ENCODE data around the gene KLF13.

Gene KLF13

DNA sequence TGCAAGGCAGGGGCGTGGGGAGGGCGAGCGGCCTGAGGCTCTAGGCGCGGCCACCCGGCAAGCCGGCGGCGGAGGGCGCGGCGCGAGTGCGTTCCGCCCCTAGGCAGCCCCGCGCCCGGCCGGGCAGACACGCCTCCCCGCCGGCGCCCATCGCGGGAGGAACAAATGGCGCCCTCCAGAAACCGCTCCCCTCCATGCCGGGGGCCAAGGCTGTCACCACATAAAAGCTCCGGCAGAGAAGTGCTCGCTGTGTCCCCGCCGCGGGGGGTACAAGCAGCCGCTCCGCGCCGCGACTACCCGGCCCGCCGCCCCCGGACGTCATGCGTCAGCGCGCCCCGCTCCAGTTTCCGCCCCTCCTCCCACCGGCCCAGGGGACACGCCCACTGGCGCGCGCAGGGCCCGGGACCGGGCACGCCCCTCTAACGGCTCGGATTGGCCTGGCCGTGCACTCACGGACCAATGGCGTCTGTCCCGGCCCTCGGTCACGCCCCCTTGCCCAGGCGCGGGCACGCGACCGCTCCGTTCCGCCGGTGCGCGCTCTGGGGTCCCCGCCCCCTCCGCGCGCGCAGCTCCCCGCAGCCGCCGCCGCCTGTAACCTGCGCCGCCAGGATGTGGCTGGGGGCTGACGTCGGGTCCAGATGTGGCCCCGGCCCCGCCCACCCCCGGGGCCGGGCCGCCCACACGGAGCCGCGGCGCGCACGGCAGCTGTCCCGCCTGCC lies at the start of gene KLF13:
TSS of gene KLF13 (plus strand) at position 680 of the 719 bp plus-strand sequence. CDS start 378 bp downstream, outside the sequence.
- peak; percentile 92 for DNase-seq

DNA sequence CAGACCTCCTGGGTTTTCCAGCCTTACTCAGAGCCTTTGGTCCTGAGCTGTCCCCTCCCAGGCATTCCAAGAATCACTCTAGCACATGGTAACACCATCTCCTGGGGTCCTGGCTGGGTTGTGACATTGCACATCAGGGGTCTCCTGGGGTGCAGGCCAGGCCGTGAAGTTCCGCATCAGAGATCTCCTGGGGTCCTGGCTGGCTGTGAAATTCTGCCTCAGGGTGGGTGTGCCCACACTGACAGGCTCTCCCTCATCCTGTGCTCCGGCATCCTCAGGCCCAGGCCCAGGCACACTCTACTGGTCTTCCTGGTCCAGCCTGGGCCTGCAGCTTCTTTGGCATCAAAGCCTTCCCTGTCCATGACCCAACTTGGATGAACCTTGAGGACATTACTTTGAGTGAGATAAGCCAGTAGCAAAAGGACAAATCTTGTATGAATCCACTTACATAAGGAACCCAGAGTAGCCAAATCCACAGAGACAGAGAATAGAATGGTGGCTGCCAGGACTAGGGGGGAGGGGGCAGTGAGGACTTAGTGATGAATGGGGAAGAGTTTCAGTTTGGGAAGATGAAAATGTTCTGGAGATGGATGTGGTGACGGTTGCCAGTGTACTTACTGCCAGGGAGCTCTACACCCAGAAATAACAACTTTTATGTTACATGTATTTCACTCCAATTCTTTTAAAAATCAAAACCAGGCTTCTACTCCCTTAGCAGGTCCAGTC lies 49.1 kb upstream of the KLF13 start:
- no peak for DNase-seq

DNA sequence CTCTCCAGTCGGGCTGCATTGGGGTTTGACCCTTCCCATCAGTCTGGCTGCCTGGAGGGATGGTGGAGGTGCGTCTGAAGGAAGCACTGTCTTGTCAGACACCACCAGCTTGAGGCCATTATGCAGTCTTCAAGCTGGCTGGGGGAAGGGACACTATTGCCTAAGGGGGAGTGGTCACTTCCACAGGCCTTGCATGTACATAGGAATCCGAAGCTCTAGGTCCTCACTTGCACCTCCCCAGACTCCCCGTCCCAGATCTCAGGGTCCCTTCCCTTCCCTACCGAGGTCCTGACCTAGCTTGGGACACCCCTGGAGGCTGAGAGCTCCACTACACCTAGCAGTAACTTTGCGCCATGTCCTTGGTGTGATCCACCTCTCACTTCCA lies 48.6 kb upstream of the KLF13 start:
- no peak for DNase-seq

DNA sequence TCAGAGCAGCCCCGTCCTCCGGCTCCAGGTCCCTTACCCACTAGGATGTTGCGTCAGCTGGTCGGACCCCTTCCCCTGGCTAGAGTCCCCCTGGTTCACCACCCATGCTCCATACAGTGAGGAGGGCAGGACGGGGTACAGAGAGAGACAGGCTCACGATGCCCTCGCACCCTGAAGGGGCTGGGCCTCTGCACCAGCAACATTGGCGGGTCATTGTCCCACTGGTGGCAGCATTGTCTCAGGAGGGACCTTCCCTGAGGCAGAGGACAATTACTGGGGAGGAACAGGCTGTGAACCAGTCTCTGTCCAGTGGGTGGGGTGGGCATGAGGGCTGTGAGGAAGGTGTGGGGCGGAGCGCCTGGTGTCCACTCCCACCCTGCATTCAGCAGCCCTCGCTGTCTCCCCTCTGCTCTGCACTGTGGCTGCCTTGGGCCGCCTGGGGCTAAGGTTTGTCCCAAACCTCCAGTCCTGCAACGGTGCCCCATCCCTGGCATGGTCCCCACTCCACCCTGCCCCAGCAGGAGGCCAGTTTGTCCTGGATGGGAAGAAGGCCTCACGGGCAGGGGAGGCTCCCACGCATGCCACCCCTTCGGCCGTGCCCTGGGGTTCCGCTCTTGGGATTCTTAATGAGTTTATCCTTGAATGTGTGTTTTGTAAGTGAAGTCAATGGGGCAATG lies 48.0 kb upstream of the KLF13 start:
- DNase-seq, result no peak

DNA sequence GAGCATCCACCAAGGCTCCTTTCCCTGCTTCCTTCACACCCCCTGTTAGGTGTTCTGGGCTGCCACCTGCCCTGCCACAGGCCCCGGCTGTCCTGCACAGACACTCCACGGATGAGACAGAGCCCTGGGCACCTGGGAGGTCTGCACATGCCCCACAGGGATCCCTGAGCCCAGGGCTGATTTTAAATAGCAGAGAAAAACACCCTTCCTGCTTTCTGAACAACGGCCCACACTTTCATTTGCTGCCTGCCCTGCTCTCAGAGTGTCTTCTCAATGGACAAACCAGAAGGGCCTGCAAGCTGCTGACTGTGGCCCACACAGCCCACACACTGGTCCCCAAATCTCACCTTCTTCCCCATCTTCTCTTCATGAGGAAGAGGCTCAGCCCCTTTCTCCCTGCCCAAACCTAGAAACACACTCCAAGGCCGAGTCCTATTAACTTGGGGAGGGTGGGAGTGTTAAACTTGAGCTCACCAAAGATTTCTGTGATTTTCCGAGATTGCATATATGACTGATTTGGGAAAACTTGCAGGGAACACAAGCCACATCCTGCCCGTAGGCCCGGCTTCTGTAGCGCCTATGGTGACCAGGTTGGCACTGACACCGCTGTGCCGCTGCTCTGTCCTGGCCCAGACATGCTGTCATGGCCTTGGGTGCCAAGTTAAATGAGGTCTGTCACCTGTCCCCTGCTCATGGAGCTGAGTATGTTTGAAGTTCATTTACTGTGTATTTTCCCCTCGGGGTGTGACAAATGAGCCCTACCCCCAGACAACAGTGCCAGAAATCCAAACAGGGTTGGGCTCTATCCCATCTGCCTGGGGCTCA lies 47.2 kb upstream of the KLF13 start:
- no peak for DNase-seq

DNA sequence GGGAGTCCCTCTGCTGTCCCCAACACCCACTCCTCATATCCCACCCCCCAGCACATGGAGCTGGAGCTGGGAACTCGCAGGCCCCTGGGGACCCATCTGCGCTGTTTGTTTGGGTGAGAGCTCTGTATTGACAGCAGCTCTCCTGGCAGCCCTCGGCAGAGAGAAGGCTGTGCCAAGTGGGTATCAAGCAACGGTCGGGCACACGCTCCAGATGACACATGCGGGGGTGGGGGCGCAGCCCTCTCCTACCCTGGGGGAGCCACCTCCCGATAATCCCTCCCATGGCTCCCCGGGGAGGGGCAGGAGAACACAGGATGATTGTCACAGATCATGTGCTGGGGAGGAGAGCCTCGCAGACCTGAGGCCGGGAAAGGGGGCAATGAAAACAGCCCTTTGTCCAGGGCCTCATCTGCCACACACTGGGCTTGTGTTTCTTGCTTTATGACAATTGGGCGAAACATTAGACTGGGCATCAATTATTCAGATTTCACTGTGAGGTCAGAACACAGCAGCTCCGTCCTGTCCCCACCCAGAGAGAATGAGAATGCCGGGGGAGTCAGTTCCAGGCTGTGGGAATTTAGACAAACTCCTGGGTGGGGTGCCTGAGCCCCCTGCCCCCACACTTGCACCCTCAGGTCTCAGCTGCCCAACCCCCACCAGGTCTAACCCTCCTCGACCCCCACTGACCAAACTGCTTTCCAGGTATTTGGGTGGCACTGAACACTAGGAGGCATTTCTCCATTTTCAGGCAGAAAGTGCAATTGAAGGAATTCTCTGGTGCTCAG lies 46.4 kb upstream of the KLF13 start:
- peak; percentile 57 for DNase-seq

DNA sequence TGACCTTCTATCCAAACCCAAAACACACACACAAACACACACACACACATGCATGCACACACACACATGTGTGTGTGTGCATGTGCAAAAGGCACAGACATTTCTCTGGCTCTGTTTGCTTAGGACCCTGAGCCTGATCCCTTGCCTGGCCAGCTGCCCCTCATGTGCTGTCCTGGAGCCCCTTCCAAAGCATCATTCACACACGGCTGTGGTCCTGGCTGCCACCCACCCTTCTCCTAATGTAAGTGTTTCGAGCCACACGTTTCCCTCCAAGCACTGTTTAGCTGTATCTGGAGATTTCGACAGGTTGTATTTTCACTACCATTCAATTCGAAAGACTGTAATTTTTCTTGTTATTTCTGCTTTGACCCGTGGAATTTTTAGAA lies 45.8 kb upstream of the KLF13 start:
- no peak for DNase-seq

DNA sequence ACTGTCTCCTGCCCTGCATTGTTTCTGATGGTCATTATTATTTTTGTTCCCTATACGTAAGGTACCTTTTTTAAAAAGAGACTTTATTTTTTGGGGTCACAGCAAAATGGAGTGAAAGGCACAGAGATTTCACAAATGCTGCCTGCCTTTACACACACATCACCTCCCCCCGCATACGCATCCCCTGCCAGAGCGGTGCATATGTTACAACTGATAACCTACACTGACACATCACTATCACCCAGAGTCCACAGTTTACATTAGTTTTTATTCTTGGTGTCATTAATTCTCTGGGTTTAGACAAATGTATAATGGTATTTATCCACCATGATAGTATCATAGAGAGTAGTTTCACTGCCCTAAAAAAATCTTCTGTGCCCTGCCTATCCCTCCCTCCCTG lies 43.6 kb upstream of the KLF13 start:
- no peak for DNase-seq

DNA sequence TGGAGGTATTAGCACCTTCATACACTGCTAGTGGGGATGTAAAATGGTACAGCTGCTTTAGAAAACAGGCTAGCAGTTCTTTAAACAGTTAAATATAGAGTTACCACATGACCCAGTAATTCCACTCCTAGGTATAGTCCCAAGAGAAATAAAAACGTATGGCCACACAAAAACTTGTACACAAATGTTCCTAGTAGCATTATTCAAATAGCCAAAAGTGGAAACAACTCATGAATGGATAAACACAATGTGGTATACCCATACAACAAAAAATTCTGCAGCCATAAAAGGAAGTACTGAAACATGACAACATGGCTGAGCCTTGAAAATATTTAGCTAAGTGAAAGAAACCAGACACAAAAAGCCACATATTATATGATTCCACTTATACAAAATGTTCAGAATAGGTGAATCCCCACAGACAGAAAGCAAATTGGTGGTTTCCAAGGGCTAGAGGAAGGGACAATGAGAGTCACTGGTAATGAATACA lies 40.8 kb upstream of the KLF13 start:
- DNase-seq, result no peak

DNA sequence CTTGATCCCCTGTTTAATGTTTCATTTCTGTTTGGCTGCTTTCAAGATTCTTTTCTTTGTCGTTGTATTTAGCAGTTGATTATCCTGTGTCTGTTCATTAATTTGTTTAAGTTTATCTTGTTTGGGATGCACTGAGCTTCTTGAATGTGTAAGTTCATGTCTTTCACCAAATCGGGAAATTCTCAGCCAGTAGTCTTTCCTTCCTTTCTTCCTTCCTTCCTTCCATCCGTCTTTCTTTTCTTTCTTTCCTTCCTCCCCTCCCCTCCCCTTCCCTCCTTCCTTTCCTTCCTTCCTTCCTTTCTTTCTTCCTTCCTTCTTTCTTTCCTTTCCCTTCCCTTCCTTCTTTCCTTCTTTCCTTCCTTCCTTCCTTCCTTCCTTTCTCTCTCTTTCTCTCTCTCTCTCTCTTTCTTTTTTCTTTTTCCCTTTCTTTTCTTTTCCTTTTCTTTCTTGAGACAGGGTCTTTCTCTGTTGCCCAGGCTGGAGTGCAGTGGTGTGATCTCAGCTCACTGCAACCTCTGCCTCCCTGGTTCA lies 35.5 kb upstream of the KLF13 start:
- DNase-seq, result no peak

DNA sequence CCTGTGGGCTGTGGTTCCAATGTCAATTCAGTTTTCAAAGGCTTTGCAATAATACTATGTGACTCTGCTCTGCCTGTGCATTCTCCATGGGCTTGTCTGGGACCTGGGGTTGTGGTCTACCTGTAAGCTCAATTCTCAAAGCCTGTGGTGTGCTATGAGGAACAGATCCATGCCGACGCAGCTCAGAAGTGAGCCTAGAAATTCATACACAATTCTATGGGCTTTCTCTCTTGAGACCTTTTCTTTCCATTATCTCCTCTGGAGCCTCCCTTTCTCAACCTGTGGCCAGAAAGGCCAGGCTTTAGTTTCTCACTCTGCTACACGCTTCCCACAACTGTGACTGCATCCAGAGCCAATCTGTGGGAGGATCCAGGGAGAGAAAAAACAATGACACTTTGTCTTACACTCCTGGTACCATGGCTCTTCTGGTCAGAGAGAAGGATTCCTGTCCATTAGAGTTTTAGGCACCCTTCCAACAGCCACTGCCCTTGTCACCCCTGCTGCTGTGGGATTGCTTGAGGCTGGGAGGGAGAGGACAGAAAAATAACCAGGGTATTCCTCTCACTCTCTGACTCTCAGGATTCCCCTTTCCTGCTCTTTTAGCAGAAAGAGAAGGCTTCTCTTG lies 34.1 kb upstream of the KLF13 start:
- DNase-seq, result no peak

DNA sequence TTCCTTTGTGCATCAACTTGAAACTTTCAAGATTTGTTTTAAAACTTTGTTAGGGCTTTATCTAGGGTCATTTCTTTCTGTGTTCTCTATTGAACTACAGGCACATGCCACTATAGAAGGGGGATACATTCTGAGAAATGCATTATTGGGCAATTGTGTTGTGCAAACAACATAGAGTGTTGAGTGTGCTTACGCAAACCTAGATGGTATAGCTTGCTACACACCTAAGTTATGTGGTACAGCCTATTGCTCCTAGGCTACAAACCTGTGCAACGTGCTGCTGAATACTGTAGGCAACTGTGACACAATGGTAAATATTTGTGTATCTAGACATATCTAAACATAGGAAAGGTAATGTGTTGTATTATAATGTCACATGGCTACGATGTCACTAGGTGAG lies 33.0 kb upstream of the KLF13 start:
- DNase-seq, result no peak

DNA sequence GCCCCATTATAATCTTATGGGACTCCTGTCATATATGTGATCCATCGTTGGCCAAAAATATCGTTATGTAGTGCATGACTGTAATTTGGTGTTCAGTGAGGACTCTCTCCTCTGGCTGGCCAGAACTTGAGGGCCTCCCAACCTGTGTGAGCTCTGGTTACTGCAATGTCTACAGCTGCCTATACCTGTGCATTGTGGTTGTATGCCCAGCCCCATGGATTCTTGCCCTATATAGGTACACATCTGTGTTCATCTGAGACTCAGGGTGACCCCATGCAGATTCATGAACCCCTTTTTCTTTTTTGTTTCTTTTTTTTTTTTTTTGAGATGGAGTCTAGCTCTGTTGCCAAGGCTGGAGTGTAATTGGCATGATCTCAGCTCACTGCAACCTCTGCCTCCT lies 32.6 kb upstream of the KLF13 start:
- no peak for DNase-seq

DNA sequence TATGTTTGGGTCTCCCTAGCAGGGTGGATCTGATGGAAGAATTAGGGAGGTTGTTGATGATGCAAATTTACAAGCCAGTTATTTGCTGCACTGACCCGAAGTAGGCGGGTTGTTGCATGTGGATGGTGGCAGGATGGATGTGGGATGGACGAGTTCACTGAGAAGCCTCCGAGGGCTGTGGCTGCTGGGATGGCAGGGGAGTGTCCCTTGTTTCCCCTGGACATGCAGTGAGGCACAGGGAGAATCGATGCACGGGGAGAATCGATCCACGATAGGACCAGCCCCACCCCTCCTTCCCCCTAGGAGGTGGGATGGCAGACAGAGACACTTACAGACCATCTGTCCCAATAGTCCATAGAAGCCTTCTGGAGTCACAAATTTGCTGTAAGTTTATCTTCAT lies 31.0 kb upstream of the KLF13 start:
- no peak for DNase-seq

DNA sequence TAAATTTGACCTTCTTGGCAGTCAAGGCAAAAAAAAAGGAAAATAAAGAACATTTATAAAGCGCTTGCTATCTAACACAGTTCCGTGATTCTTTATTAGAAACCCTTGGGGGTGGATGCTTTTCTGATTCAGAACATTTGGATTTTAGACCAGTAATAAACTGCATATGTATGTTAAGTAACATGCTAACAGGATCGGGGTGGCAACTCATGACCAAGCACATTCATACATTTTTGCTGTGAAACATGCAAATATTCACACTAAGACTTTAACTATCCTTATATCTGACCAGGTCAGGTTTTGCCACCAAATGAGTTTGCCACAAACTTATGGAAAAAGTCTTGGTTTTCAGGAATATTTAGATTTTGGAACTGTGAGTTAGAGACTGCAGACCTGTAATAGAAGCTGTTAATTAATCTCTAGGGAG lies 30.4 kb upstream of the KLF13 start:
- DNase-seq, result no peak

DNA sequence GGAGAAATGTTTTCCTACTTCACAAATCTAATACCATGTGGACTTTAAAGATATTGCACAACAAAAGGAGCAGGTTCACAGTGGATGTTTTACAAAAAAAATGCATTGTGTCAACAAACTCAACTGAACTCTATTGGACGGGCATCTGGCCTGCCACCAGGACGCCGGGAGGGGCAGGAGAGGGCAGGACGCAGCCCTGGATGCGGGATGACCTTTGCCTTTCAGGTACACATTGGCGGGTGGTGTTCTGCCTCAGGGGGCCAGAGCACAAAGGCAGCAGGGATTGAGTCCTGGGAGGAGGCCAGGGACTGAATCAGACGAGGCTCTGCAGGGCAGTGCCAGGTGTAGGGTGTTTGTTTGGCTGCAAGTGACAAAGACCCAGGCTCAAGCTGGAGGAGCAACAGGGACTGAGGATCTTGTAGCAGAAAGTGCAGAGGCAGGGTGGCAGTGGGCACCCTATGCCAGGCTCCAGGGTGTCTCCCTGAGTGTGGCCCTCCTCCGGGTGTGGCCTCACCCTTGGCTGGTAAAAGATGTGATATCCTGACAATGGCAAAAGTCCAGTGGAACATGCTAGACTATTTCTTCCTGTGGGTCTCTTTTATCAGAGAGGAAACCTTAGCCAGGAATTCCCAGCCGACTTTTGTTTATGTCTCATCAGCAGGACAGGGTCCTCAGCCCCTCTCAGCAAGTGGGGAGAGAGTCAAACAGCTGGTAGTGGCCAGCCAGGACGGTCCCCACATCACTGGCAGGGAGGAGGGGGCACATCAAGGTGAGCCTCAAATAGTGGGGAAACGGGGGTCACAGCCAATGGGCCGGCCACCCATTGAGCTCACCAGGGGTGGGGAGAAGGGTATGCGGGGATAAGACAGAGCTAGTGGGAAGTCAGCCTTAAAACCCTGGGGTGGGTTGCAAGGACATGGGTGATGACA lies 29.7 kb upstream of the KLF13 start:
- no peak for DNase-seq

DNA sequence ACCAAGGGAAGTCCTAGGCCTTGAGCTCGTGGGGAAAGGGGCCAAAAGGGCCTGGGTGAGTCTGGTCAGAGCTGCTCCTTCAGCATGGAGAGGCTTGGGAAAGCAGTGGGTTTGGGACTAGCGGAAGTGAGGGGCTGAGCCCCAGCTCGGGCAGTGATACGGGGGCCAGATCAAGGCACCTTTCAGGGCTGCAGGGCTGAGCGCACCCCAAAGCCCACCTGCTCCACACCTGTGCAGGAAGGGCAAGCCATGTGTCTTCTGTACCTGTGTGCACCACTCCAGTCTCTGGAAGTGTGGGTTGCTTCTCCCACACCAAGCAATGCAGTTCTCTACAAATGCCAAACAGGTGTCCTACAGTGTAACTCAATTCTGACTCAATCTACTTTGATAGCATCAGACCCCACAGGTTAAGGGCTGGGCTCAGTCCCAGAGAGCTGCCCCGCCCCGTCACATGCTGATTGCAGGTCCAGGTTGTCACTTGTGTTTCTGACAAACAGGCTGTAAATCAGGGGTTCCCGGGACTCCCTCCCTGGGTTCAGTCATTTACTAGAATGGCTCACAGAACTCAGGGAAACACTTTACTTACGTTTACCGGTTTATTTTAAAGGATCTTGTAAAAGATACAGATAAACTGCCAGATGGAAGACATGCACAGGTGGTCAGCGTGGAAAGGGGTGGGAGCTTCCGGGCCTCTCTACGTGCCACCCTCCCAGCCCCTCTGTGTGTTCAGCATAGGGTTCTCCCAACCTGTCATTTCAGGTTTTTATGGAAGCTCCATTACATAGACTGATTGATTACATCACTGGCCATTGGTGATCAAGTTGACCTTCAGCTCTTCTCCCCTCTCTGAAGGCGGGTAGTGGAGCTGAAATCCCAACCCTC lies 28.8 kb upstream of the KLF13 start:
- DNase-seq, result no peak

DNA sequence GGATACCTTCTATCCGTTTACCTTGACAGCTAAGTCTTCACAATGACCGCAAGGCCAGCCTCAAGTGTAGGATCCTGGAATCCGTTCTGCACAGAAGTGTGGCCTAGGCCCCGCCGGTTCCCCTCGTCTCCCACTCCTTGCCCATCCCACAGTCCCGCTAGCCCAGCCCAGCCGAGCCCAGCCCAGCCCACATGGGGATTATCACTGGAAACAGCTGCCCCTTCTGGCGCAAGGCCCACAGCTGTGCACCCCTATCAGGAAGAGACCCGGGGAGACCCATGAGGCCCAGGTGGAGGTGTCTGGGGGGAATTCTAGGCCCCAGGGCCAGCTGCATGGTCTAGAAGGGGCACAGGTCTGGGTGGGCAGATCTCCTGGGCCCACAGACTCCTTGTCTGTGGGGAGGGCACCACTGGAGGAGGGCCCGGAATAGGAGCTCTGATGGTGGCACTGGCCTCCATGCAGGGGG lies 27.9 kb upstream of the KLF13 start:
- no peak for DNase-seq

DNA sequence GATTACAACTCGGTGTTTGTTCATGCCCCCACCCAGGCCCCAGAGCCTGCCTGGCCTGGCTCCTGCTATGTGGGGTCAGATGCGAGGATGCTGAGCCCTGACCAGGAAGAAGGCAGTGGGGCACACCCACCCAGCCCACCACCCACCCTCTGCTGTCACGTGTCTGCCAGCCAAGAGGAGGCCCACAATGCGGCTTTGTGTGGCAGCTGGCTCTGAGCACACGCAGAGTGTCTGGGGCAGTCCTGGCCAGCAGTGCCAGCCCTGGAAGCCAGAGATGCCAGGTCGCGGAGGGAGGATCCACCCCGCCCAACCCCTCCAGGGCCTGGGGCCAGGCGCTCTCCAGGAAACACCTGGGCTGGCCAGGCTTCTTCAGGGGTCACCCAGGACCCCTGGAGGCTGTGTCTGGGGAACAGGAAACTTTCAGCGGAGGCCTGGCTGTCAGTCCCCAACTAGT lies 26.4 kb upstream of the KLF13 start:
- DNase-seq, result no peak
